ENCODE data around the gene UQCR11. TPM values are rescaled to one million over a fixed set of nuclear protein-coding genes. Genes with fewer than 3 reads are reported as not detected.

UQCR11 gene
- total and polyA plus RNA-seq, 2 of the 8 experiments (the other 6 are each of a cell fraction or from before 2014, with no cell fraction given) = 162 to 171 TPM

GRCh38 chr19:1555487-1556389 lies 49.5 kb downstream of the UQCR11 start (continued):
- no peak for TF ChIP-seq TAF7 (optimal IDR thresholded peaks at IDR 0.05; ENCODE audit: borderline replicate concordance, low read depth, low read length)
- no peak for TF ChIP-seq EGR1 (IDR thresholded peaks at IDR 0.05; ENCODE audit: borderline replicate concordance, low read depth, low read length)
- TF ChIP-seq ASH2L (IDR thresholded peaks at IDR 0.05; ENCODE audit: low read length) = no peak
- no peak for TF ChIP-seq BRCA1 (IDR thresholded peaks at IDR 0.05; ENCODE audit: low read depth, low read length)
